ENCODE data around the gene COQ2. TPM values are rescaled to one million over a fixed set of nuclear protein-coding genes. Genes with fewer than 3 reads are reported as not detected.
"Not testable (repeated sequence)": the region's sequence is repeated elsewhere in the genome, so short reads cannot be mapped to it uniquely, and the experiment has no call there.

Gene COQ2
- polyA plus RNA-seq, 1 donor (not counting 4 experiments of a cell fraction or from before 2014, with no cell fraction given): 29.1 TPM

DNA sequence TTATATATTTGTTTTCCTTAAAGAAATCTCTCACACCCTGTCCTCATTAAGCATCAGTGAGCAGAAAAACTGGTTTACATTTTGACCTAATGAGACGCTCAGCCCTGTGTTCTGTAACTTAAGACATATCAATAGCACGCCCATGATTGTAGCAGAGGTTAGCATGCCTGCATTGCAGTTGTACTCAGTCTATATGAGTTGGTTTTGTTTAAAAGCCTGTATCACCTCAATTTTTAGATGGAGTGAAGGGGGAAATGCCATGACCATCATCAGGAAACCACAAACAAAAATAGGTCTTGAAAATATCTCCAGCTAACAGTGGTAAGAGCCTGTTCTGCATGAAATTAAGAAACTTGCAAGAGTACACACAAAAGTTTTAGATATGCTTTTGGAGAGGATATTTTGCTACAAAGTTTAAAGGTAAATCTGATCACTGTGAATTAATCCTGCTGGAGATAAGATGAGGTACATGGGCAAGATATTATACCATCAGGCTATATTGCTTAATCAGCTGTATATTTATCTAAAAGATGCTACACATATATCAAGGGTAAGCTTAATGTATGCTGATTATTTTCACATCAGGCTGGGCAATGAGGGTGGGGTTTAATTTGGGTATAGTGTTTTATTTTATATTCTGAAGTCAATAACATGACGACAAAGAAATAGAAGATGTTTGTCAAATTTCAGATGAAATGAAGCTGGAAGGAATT lies 13.1 kb upstream of the COQ2 start:
- Histone ChIP-seq H3K27me3 (ENCODE audit: control insufficient read depth, extremely low read depth, insufficient read depth, low read length) (no peaks in the 10 kb centered on the region), H3K79me2 (ENCODE audit: control insufficient read depth, insufficient read depth, low read length) (no peaks in the 10 kb centered on the region), H3K4me2 (ENCODE audit: control insufficient read depth, extremely low read depth, insufficient read depth, low read depth, low read length) (no peak overlapping the region), H3K4me1 (ENCODE audit: control insufficient read depth, extremely low read depth, insufficient read depth, low read length) (no peaks in the 10 kb centered on the region), H3K9me3 (ENCODE audit: control insufficient read depth, low read depth, low read length) (no peaks in the 10 kb centered on the region), H3K27ac (ENCODE audit: control insufficient read depth, insufficient read depth, low read length) (no peak overlapping the region), H4K20me1 (ENCODE audit: control insufficient read depth, extremely low read depth, insufficient read depth, low read length) (no peaks in the 10 kb centered on the region), H2AFZ (ENCODE audit: control insufficient read depth, low read length) (no peak overlapping the region), H3K9me1 (ENCODE audit: control insufficient read depth, extremely low read depth, insufficient read depth, low read length) (no peaks in the 10 kb centered on the region), H3K36me3 (ENCODE audit: control insufficient read depth in 2 of 2, extremely low read depth in 1 of 2, insufficient read depth in 2 of 2, low read length in 2 of 2) (no peaks in the 10 kb centered on the region), H3K9ac (ENCODE audit: control insufficient read depth, extremely low read depth, insufficient read depth, low read length) (no peak overlapping the region), H3K4me3 (ENCODE audit: control insufficient read depth in 2 of 3, extremely low read depth in 1 of 3, insufficient read depth in 2 of 3, low read depth in 1 of 3, low read length in 3 of 3) (no peak overlapping the region)
- dilution Hi-C loops (cut with MboI; ENCODE audit: extremely low pct_ligation_motif_present, low sequenced_read_pairs): no loop called here
- TF ChIP-seq, protein P1, sequence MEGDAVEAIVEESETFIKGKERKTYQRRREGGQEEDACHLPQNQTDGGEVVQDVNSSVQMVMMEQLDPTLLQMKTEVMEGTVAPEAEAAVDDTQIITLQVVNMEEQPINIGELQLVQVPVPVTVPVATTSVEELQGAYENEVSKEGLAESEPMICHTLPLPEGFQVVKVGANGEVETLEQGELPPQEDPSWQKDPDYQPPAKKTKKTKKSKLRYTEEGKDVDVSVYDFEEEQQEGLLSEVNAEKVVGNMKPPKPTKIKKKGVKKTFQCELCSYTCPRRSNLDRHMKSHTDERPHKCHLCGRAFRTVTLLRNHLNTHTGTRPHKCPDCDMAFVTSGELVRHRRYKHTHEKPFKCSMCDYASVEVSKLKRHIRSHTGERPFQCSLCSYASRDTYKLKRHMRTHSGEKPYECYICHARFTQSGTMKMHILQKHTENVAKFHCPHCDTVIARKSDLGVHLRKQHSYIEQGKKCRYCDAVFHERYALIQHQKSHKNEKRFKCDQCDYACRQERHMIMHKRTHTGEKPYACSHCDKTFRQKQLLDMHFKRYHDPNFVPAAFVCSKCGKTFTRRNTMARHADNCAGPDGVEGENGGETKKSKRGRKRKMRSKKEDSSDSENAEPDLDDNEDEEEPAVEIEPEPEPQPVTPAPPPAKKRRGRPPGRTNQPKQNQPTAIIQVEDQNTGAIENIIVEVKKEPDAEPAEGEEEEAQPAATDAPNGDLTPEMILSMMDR (optimal IDR thresholded peaks at IDR 0.05 in 1 of 3, IDR thresholded peaks at IDR 0.05 in 1 of 3, conservative IDR thresholded peaks at IDR 0.05 in 1 of 3; ENCODE audit: extremely low read depth in 1 of 3, insufficient read depth in 2 of 3, low read length in 3 of 3): no peak
- no peak for TF ChIP-seq EZH2 (IDR thresholded peaks at IDR 0.05; ENCODE audit: low read length)
- DNase-seq (ENCODE audit: low read depth, low spot score) (no peak), FAIRE-seq (no peak)

DNA sequence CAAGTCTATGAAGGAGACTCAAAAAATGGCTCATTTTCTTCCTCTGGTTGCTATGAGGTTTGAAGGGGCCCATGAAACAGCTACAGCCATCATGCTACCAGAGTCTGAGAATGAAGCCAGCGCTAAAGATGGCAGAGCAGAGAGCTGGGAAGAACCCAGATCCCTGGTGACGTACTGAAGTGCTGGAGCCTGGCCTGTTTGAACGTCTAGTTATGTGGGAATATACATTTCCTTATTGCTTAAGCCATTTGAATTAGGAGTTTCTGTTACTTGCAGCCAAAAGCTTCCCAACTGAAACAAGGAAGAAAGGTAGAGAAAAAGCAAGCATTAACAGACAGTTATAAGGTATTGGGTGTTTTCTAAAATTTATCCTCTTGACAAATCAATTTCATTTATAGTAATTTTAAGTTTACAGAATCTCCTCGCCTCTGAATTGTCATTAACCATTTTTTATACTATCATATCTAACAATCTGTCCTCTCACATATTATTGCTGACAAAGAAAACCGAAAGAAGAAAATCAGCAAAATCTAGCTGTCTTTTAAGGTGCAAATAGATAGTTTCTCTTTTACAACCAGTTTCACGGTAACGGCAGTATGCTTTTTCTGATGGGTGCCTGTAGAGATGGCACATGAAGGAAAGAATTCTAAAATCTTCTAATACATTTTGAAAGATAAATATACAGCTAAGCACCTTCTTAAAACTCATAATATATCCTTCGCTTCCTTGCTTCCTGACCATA lies 8.9 kb upstream of the COQ2 start:
- TF ChIP-seq, protein P1 (optimal IDR thresholded peaks at IDR 0.05 in 1 of 3, IDR thresholded peaks at IDR 0.05 in 1 of 3, conservative IDR thresholded peaks at IDR 0.05 in 1 of 3; ENCODE audit: extremely low read depth in 1 of 3, insufficient read depth in 2 of 3, low read length in 3 of 3): no peak
- TF ChIP-seq EZH2 (IDR thresholded peaks at IDR 0.05; ENCODE audit: low read length): no peak
- no peak overlapping the region for H2AFZ ChIP-seq (ENCODE audit: control insufficient read depth, low read length)
- no peak overlapping the region for H3K27ac ChIP-seq (ENCODE audit: control insufficient read depth, insufficient read depth, low read length)
- DNase-seq (ENCODE audit: low read depth, low spot score) (no peak), FAIRE-seq (no peak)
- H3K27me3 ChIP-seq (ENCODE audit: control insufficient read depth, extremely low read depth, insufficient read depth, low read length): no peaks in the 10 kb centered on the region
- H3K9me3 ChIP-seq (ENCODE audit: control insufficient read depth, low read depth, low read length): no peaks in the 10 kb centered on the region
- no peaks in the 10 kb centered on the region for H3K9me1 ChIP-seq (ENCODE audit: control insufficient read depth, extremely low read depth, insufficient read depth, low read length)
- dilution Hi-C loops (cut with MboI; ENCODE audit: extremely low pct_ligation_motif_present, low sequenced_read_pairs): no loop called here
- no peaks in the 10 kb centered on the region for H3K4me1 ChIP-seq (ENCODE audit: control insufficient read depth, extremely low read depth, insufficient read depth, low read length)
- H3K4me3 ChIP-seq (ENCODE audit: control insufficient read depth in 2 of 3, extremely low read depth in 1 of 3, insufficient read depth in 2 of 3, low read depth in 1 of 3, low read length in 3 of 3): no peak overlapping the region
- H3K4me2 ChIP-seq (ENCODE audit: control insufficient read depth, extremely low read depth, insufficient read depth, low read depth, low read length): no peak overlapping the region
- H4K20me1 ChIP-seq (ENCODE audit: control insufficient read depth, extremely low read depth, insufficient read depth, low read length): no peaks in the 10 kb centered on the region
- H3K9ac ChIP-seq (ENCODE audit: control insufficient read depth, extremely low read depth, insufficient read depth, low read length): no peak overlapping the region
- H3K79me2 ChIP-seq (ENCODE audit: control insufficient read depth, insufficient read depth, low read length): no peaks in the 10 kb centered on the region
- H3K36me3 ChIP-seq (ENCODE audit: control insufficient read depth in 2 of 2, extremely low read depth in 1 of 2, insufficient read depth in 2 of 2, low read length in 2 of 2): no peaks in the 10 kb centered on the region

DNA sequence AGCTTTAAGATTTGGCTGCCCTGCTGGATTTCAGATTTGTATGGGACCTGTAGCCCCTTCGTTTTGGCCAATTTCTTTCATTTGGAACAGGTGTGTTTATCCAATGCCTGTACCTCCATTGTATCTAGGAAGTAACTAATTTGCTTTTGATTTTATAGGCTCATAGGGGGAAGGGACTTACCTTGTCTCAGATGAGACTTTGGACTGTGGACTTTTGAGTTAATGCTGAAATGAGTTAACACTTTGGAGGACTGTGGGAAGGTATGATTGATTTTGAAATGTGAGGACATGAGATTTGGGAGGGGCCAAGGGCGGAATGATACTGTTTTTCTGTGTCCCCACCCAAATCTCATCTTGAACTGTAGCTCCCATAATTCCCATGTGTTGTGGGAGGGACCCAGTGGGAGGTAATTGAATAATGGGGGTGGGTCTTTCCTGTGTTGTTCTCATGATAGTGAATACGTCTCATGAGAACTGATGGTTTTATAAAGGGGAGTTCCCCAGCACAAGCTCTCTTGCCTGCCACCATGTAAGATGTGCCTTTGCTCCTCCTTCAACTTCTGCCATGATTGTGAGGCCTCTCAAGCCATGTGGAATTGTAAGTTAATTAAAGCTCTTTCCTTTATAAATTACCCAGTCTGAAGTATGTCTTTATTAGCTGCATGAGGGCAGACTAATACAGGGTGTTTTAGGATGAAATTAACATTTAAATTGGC lies 5.6 kb upstream of the COQ2 start:
- dilution Hi-C loops (cut with MboI; ENCODE audit: extremely low pct_ligation_motif_present, low sequenced_read_pairs); H3K36me3 ChIP-seq (ENCODE audit: control insufficient read depth in 2 of 2, extremely low read depth in 1 of 2, insufficient read depth in 2 of 2, low read length in 2 of 2); H4K20me1 ChIP-seq (ENCODE audit: control insufficient read depth, extremely low read depth, insufficient read depth, low read length); H3K4me1 ChIP-seq (ENCODE audit: control insufficient read depth, extremely low read depth, insufficient read depth, low read length); DNase-seq (ENCODE audit: low read depth, low spot score); H3K9me3 ChIP-seq (ENCODE audit: control insufficient read depth, low read depth, low read length); FAIRE-seq; H3K4me2 ChIP-seq (ENCODE audit: control insufficient read depth, extremely low read depth, insufficient read depth, low read depth, low read length); H3K79me2 ChIP-seq (ENCODE audit: control insufficient read depth, insufficient read depth, low read length); H3K9ac ChIP-seq (ENCODE audit: control insufficient read depth, extremely low read depth, insufficient read depth, low read length); H3K9me1 ChIP-seq (ENCODE audit: control insufficient read depth, extremely low read depth, insufficient read depth, low read length); H3K27ac ChIP-seq (ENCODE audit: control insufficient read depth, insufficient read depth, low read length); H3K4me3 ChIP-seq (ENCODE audit: control insufficient read depth in 2 of 3, extremely low read depth in 1 of 3, insufficient read depth in 2 of 3, low read depth in 1 of 3, low read length in 3 of 3); H3K27me3 ChIP-seq (ENCODE audit: control insufficient read depth, extremely low read depth, insufficient read depth, low read length); H2AFZ ChIP-seq (ENCODE audit: control insufficient read depth, low read length): not testable (repeated sequence)
